GM12874 (cell line): ENCODE data around the gene PARVB.

Source experiments
- TF ChIP-seq, protein P1 (sequence below): IDR thresholded peaks from 2 replicates; pipeline ENCODE4 v1.5.1; 2011; ENCODE audit warnings: low read depth, mild to moderate bottlenecking, control low read depth, low read length, moderate library complexity; ENCODE audit not compliant: insufficient read depth

The PARVB gene

DNA sequence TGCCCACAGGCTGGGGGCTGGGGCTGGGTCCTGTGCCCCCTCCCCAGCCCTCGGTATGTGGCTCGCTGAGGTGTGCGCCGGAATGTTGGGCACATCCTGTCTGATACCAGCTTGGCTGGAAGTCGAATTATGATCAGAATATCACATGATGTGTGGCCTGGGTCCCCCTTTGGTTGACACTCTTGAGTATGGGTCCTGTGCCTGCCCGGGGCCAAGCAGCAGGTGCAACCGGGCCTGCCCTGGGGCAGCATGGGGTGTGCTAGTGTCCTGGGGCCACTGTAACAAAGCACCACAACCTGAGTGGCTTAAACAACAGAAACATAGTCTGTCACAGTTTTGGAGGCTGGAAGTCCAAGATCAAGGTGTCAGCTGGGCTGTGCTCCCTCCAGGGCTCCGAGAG, 52.7 kb downstream of the PARVB start:
- TF ChIP-seq, protein P1, sequence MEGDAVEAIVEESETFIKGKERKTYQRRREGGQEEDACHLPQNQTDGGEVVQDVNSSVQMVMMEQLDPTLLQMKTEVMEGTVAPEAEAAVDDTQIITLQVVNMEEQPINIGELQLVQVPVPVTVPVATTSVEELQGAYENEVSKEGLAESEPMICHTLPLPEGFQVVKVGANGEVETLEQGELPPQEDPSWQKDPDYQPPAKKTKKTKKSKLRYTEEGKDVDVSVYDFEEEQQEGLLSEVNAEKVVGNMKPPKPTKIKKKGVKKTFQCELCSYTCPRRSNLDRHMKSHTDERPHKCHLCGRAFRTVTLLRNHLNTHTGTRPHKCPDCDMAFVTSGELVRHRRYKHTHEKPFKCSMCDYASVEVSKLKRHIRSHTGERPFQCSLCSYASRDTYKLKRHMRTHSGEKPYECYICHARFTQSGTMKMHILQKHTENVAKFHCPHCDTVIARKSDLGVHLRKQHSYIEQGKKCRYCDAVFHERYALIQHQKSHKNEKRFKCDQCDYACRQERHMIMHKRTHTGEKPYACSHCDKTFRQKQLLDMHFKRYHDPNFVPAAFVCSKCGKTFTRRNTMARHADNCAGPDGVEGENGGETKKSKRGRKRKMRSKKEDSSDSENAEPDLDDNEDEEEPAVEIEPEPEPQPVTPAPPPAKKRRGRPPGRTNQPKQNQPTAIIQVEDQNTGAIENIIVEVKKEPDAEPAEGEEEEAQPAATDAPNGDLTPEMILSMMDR = no peak

DNA sequence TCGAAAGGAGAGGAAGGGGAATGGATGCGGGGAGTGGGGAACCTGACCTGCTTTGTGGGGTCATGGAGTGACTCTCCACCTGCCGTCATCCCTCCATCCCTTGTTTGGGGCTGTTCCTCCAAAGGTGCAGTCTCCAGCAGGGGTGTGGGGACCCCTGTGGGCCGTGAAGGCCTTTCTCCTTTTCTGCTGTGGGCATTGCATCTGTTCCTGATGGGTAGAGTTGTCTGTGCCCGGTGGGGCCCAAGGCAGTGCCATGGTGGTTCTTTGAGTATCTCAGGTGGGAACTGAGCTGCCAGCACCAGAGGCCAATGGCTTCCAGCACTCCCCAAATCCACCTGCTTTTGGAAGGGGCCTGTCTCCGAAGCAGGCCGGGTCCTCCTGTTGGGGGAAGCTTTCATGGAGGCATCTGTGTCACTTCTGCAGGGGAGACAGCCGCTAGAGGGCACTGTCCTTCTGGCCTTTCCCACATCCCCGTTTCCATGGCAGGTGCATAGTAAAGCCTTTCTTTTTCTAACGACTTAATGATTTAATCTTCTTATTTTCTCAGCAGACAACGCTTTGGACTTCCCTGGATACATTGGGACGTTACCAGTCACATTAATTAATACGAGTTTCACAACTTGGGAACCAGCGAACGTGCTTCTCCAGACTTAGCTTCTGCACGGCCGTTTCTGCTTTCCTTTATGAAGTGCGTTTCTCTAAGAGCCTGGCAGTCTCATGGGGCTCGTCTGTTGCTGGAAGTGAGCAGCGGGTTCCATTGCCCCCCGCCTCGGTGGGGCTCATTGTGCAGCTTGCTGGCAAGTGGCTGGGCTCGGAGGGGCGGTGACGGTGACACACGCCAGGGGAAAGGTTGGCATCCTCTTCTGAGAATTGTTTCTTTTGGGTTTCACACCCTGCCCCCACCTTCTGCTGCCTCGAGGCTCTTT, 57.1 kb downstream of the PARVB start:
- TF ChIP-seq, protein P1 = peak; percentile 91

- TF ChIP-seq, protein P1 = no peak
Measured at GRCh38 chr22:44082801-44083200, 58.7 kb downstream of the PARVB start.

DNA sequence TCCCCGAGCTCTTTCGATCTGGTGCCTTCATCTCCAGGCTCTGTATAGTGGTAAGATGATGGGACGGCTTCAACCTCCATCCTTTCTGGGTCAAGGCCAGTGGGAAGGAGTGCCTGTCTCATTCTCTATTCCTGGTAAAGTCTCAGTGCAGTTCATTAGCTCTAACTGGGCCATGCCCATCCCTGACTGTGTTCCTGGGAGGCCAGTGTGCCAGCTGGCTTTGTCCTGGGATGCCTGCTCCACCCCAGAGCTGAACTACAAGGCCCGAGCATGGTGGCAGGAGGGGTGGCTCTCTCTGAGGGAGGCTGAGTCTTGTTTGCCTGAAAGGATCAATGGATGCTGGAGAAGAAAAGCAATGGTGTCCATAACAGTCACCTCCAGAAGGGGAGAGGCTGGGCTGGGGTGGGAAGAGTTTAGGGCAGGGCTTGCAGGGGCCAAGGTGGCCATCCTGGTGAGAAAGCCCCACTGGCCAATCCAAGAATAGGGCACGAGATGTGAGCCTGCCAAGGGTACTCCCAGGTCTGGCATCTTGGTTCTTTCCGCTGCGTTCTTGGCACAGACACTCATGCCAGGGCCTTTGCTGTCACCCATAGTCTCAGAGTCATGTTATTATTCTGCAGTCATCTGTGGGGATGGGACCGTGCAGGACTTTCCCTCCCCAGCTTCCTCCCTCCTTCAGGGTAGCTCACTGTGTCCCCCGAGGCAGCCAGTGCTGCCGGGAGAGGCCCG, 60.1 kb downstream of the PARVB start:
- TF ChIP-seq, protein P1 = no peak

DNA sequence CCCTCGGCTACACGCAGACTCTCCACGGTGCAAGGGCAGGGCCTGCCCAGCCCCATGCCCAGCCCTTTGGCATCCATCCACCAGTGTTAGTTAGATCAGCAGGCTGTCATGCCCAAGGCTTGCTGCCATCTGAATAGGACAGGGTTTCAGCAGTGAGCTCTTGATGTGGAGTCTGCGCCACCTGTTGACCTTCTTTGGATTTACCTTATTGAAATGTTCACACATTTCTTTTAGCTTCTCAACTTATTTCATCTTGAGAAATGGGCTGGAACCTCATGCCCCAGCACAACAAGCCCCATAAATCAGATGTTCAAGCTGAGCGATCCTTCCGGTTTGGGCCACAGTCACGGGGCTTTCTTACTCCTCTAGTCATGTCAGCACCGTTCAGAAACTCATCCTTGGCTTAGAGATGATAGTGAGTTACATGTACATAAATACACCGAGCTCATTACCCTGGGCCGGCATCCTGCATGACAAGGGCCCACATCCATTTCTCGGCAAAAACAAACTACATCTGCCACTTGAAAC, 61.7 kb downstream of the PARVB start:
- TF ChIP-seq, protein P1 = peak; percentile 44

GRCh38 chr22:44086271-44087088, 62.4 kb downstream of the PARVB start:
- TF ChIP-seq, protein P1 = no peak
